HG03520 (cell line): ENCODE results near the gene CRMP1.

Source experiments
- ATAC-seq: cut with Tn5 transposase; IDR thresholded peaks from one replicate; pipeline ENCODE4 v1.9.1; 2021; ENCODE audit warnings: mild to moderate bottlenecking, moderate library complexity; ENCODE audit not compliant: unreplicated experiment

The CRMP1 gene

DNA sequence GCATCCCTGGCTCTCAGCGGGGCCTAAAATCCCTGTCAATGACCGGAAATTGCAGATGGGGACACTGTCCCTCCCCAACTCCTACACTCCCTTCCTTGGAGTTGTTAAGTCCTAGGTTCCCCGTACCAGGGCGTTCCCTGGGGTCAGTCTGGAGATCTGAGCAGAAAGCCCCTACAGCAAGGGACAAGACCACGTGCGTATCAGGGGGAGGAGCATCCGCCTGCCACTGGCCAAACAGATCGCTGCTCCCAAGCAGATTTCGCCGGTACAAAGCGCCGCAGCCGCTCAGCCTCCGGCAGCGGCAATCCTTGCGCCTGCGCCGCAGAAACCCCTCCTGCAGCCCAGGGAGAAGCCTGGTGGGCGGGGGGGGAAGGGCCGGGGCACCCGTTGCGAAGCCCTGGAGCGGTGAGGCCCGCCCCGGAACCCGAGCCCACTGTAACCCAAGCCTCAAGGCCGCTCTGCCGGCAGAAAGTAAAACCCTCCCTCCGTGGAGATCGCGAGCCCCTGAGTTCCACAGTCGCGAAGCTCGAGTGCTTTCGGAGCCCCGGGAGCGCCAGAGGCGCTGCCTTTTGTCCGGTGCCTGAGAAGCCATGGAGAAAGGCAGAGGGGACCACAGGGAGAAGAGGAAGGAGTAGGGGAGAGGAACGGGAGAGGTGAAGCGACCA, 2.7 kb downstream of the CRMP1 start:
- no peak for ATAC-seq

DNA sequence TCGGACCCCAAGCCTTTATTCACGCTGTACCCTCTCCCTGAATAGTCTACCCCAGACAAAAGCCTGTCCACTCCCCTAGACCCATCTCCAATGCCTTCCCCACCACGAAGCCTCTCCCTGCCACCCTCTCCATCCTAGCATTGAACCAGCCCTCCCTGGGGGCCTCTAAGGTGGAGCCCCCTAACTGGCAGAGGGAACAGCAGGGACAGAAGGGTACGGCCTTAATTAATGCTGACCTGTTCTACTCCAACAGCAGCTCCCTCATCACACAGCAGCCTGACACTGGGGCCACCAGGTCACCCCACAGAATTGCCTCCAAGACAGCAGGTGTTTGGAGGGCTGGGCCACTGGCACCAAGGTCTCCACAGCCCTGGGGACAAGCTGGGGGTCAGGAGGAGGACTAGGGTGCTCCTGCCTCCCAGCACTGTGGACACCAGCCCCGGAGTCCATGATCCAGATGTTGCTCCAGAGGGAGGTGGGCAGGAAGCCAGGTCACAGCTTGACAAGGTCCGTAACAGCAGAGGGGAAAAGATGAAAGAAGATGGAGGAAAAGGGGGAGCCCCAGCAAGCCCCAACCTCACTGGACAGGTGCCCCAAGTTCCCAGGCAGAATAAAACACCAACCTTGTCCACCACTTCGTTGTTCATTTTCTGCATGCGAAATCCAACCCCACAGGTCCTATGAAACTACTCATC, 3.7 kb downstream of the CRMP1 start:
- no peak for ATAC-seq

GRCh38 chr4:5888222-5889001, 4.5 kb downstream of the CRMP1 start:
- ATAC-seq = no peak

GRCh38 chr4:5887361-5888221, 5.3 kb downstream of the CRMP1 start:
- ATAC-seq = no peak

DNA sequence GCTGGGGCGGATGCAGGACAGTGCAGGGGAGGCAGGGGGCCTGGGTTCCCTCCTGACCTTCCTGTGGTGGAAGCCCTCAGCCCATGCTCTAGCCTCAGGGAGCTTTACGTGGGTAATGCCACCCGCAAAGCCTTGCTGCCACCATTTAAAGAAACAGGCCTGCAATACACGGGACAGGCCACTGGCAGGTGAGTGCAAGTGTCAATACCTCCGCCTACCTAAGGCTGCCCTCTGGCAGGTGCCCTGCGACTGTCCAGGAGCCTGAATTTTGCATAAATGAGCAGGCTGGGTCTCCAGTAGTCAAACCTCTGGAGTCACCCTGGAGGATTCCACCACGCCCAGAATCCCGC, 5.9 kb downstream of the CRMP1 start:
- no peak for ATAC-seq

GRCh38 chr4:5885733-5886132, 7.2 kb downstream of the CRMP1 start:
- ATAC-seq = no peak

DNA sequence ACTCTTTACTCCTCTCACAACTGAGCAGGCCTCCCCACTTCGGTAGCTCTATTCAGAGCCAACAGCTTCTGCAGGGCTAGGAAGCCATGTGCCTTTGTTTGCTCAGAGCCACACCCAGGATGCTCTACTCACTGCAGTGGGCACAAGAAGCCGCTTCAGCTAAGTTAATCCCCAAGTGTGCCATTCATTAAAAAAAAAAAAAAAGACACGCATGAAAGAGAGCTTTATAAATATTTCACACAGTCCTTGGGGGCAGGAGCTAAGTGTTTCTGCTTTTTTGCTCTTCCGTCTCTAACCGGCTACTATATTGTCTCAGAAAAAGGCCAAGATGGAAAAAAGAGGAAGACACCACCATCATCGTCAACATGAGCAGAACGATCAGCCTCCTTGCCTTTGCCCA, 8.1 kb downstream of the CRMP1 start:
- ATAC-seq = no peak

DNA sequence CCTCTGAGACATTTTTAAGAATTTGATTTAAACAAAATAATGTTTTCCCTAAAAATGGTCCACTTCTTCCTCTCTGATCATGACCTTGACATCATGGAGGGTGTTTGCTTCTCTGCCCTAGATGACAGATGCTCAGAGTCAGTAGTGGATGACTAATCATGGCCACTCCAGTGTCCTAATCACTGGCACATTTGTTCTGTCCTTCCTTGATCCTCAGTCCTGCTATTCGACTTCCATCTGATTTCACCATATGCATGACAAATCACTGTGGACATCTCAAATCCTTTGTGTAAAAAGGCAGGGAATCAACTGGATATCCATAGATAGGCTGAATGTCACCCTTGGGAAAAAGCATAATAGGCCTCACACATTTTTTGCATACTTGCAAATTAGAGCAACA, 9.0 kb downstream of the CRMP1 start:
- no peak for ATAC-seq

DNA sequence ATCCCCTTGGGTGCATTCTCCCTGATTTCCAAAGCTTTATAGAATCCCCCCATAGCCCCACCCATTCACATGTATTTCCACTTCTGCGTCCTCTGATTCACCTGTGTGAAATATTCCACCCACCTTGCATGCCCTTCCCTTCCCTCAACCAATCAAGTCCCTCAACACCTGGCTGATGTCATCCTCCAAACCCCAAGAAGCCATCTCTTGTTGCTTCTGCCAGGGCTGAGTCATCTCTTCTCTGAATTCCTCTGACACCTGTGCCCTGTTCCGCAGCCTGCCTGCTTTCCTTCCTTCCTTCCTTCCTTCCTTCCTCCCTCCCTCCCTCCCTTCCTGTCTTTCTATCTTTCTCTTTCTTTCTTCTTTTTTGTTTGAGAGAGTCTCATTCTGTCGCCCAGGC, 9.9 kb downstream of the CRMP1 start:
- no peak for ATAC-seq

DNA sequence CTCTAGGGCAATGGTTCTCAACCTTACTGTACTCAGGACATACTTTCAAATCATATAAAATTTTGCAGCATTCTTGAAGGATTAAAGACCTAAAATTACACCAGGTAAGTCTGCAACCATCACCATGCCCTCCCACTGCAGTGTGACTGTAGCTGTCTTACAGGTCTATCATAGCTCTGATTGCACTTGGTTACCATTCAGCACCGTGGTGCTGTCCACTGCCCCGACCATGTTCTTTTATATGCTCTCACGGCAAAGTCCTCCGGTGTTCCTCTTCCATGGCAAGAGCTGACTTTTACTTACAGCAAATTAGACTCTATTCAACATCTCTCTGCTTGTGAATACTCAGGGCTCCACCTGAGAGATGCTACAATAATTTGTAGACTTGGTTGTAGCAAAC, 11.5 kb downstream of the CRMP1 start:
- ATAC-seq = no peak

GRCh38 chr4:5878359-5878758, 14.5 kb downstream of the CRMP1 start:
- no peak for ATAC-seq

GRCh38 chr4:5877392-5877791, 15.5 kb downstream of the CRMP1 start:
- no peak for ATAC-seq

DNA sequence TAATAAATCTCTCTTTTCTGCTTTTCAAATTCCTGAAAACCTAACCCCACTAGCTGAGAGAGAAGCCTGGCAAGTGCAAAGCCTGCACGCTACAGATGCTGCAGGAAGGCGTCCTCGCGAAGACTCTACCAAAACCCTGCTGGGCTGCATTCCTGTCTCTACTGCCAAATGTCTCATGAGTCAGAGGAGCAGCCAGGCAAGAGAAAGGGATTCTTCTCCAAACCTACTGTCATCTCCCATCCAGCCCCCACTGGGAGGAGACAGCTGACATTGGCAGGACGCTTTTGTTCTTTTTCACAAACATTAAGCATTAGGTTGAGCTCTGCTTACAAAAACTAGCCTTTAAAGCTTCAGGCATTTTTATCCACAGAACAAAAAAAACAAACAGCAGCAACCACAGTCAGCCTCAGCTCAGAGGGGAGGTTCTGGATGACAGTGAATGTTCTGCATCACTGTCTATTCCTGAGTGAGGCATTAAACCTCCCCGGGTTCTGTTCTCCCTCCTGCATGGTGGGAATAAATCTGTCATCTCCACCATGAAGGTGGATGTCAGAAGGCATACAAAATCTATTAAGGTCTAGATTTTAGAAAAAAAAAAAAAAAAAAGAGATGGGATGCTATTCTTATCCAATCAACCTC, 18.0 kb downstream of the CRMP1 start:
- no peak for ATAC-seq

DNA sequence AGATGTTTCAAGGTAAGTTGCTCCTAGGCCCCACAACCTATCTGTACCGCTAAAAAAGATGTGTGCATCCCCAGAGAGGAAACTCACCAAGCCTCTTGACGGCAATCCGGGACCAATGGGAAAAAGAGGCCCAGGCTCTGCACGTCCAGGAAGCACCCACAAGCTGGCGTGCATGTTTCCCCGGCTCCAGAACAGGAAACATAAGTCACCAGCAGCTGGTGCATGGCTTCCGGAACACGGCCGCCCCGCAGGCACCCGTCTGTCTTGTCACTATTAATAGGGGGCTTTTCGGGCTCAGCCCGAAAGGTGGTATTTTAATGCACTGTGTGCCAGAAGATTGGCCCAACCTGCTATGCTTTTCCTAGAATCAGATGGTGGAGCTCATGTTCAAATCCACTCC, 22.2 kb downstream of the CRMP1 start:
- no peak for ATAC-seq

- no peak for ATAC-seq
Observed at GRCh38 chr4:5869966-5870619, 22.8 kb downstream of the CRMP1 start.

DNA sequence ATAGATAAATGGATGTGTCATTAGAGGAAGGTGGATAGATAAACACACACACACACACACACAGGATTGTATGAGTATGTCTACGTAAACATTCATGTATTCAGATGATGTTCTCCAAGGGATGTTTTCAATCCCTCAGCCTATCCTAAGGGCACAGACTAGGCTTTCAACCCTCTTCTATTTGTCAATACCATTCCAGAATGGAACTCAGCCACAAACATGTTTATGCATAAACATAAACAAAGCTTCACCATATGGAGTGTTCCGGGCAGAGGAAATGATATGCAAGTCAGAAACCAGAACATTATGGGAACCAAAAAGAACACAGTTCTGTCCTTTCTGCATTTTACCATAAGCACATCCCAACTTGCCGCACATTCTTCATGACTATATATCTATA, 25.0 kb downstream of the CRMP1 start:
- ATAC-seq = no peak

- no peak for ATAC-seq
Observed at GRCh38 chr4:5866841-5867813, 25.8 kb downstream of the CRMP1 start.

GRCh38 chr4:5865896-5866599, 26.8 kb downstream of the CRMP1 start:
- no peak for ATAC-seq
